ENCODE data around the gene EEF2.

EEF2 gene

DNA sequence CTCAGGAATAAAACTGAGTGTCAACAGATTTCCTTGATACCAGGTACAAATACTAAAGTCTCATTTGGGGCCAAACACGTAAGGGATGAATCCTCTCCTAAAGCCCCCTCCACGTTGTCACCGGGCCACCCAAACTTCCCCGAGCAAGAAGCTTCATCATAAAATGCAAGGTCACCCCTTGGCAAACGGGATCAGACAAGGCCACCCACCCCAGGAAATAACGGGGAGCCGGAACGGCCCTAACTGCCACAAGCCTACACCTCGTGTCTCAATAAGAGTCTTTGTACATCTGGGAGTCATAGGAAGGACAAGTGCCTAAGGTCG, 717 bp downstream of the EEF2 start:
- DNase-seq (ENCODE audit: low read depth) = no peak

- DNase-seq (ENCODE audit: low read depth) = peak; percentile 58
Measured at GRCh38 chr19:3983936-3984583, 1.2 kb downstream of the EEF2 start.

- DNase-seq (ENCODE audit: low read depth) = no peak
Measured at GRCh38 chr19:3983542-3983914, 1.7 kb downstream of the EEF2 start.

GRCh38 chr19:3982701-3983541, 2.3 kb downstream of the EEF2 start:
- peak; percentile 88 for DNase-seq (ENCODE audit: low read depth)

GRCh38 chr19:3981736-3982681, 3.3 kb downstream of the EEF2 start:
- no peak for DNase-seq (ENCODE audit: low read depth)

GRCh38 chr19:3981373-3981735, 3.9 kb downstream of the EEF2 start:
- DNase-seq (ENCODE audit: low read depth) = peak; percentile 19

GRCh38 chr19:3980353-3981251, 4.7 kb downstream of the EEF2 start:
- no peak for DNase-seq (ENCODE audit: low read depth)

- DNase-seq (ENCODE audit: low read depth) = no peak
Measured at GRCh38 chr19:3979674-3980352, 5.5 kb downstream of the EEF2 start.

GRCh38 chr19:3979289-3979673, 6.0 kb downstream of the EEF2 start:
- DNase-seq (ENCODE audit: low read depth) = no peak

DNA sequence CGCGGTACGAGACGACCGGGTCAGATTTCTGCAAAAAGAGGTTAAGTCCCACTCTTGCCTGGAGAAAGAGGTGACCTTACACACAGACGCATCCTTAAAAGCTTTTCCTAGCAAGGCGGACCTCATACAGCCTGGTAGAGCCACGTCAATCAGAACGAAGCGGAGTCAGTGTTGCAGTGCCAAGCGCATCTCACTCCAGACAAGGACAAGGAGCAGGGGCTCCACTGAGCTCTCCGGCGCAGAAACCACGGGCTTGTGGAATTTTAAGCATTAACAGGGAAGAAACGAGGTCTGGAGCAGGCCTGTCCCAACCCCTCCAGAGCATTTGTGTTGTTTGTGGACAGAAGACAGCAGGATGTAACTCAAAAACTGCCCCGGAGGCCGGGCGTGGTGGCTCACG, 7.1 kb downstream of the EEF2 start:
- DNase-seq (ENCODE audit: low read depth) = no peak

DNA sequence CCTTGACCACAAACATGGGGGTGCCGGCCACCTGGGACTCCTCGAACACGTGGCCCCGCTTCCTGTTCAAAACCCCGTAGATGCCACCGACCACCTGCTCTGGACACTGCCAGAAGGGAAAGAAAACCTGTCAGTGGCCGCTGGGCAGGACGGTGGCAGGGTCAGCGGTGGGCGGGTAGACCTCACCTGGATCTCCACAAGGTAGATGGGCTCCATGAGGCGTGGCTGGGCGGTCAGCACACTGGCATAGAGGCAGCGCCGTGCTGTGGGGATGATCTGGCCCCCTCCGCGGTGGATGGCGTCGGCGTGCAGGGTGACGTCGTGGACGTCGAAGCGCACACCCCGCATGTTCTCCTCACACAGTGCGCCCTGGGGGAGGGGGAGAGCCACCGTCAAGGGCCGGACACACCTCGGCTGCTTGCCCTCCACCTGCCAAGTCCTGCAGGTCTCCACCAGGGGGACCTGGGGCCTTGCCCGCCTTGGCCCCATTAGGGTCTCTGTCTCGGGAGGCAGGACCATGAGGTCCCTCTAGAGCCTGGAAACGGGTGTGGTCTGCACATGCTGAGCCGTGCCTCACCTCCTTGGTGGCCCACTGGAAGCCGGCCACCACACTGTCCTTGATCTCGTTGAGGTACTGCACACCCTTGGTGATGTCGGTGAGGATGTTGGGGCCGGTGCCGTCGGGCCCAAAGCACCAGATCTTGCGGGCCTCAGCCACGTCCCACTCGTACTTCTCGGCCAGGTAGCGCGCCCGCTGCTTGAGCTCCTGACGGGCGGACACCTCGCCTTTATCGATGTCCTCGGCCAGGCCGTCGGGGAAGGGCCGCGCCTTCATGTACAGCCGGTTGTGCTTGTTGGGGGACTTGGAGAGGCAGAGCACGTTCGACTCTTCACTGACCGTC, 7.8 kb downstream of the EEF2 start:
- peak; percentile 32 for DNase-seq (ENCODE audit: low read depth)

GRCh38 chr19:3976495-3977241, 8.6 kb downstream of the EEF2 start:
- DNase-seq (ENCODE audit: low read depth) = peak; percentile 54

- peak; percentile 30 for DNase-seq (ENCODE audit: low read depth)
Measured at GRCh38 chr19:3975637-3976087, 9.6 kb downstream of the EEF2 start.

DNA sequence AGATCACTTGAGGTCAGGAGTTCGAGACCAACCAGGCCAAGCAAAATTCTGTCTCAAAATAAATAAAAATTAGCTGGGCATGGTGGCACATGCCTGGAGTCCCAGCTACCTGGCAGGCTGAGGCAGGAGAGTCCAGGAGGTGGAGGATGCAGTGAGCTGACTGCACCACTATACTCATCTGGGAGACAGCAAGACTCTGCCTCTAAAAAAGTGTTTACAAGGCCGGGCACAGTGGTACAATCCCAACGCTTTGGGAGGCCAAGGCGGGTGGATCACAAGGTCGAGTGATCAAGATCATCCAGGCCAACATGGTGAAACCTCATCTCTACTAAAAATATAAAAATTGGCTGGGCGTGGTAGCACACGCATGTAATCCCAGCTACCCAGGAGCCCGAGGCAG, 10.1 kb downstream of the EEF2 start:
- peak; percentile 32 for DNase-seq (ENCODE audit: low read depth)

DNA sequence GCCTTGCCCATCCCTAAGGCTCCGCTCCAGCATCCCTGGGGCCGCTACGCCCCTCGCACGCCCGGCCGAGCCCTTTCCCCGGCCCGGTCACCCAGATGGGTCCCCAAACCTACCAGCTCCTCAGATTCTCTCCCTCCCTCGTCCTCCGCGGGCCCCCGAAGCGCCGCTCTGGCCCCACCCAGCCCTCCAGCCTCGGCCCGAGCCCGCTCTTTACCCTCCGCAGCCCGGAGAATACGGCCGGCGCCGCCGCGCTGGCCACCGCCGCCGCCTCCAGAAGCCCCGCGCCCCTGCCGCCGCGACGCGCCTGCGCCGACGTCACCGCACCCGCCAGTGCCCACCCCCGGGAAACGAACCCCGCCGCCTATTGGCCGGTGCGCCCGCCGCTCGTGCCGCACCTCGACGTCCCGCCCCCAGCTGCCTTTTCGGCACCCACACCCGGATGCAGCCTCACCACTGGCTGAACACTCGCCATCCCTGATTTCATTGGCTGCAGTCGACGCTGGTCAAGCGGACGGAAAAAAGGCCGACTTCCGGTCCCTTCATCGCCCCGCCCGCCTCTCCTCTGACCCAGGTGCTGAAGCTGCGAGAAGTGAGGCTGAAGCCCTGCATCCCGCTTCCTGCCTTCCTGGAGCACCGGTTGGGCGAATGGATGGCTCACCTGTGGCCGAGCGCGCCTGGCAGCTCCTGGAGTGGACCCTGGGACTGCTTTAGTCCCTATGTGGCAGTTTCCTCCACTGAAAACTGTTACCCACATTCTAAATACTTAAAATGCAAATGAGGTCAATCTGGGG, 14.3 kb downstream of the EEF2 start, which contains the start of gene DAPK3:
Gene DAPK3 (minus strand): TSS at position 292 of the 791 bp plus-strand sequence. CDS start 1,364 bp downstream, outside the sequence.
- peak; percentile 99 for DNase-seq (ENCODE audit: low read depth)

DNA sequence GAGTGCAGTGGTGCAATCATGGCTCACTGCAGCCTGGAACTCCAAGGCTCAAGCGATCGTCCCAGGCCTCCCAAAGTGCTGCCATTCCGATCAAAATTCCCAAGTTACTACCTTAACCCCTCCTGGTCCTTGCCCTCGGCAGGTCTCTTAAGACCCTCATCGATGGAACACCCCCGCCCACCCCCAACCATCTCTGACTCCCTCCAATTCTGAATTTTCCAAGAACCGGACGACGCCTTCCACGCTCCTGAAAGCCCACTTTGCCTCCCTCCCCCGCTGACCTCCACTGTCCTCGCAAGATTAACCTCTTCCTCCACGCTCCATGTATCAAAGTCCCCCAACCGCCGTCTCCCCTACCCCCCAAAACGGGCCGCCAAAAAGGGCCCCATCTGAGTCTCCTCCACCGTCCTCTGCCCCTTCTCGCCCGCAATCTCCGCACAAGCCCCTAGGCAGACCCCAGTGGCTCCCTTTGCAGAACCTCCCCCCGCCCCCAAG, 14.9 kb downstream of the EEF2 start:
- peak; percentile 22 for DNase-seq (ENCODE audit: low read depth)

DNA sequence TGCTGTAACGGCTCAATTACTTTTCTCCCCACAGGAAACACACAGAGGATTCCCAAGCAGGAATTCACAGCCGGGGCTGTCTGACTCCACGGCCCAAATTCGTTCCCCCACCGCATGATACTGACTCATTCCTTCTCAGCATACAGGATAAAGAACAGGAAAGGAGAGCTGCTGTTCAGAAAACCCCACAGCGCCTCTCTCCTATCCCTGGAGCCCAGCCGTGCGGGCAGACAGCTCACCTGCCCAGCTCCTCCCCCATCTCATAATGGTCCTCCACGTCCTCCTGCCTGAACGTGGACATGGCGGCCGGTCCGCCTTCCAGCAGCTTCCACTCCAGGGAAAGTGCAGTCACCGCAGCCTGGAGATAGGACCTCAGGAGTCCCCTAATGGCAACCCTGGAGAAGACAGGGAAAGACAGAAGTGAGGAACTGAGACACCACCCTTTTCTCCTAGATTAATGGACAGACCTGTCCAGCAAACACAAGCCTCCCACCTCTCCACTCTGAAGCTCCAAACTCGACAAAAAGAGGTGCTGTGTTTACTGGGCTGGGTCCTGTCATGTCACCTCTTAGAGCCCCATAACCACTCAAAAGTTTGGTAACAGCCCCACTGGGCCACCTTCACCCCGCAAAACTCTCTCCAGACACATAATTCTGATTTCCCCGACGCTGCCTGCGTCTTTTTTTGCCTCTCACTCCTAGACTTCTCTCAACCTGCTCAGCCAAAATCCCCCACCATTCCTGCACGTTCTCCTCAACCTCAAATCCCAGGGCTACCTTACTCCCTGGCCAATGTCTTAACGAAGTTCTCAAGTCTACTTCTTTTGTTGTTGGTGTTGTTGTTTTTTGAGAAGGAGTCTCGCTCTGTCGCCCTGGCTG, 15.6 kb downstream of the EEF2 start:
- peak; percentile 95 for DNase-seq (ENCODE audit: low read depth)

Measured in ELR (cell line).